Vagina (tissue), 2 donors: Measurements from ENCODE around the gene UBE2V1.

ENCODE experiments used
- POLR2A ChIP-seq, 2 donors: fragments of 450-650 bp; IDR thresholded peaks; one replicate each; pipeline ENCODE4 v1.6.1; 2017; ENCODE audit warnings: antibody characterized with exemption in 2 of 2, mild to moderate bottlenecking in 2 of 2, moderate library complexity in 2 of 2
- POLR2AphosphoS5 ChIP-seq, 2 donors: sonication (generic); formaldehyde crosslinking; IDR thresholded peaks; one replicate each; pipeline ENCODE4 v1.9.0; 2017; ENCODE audit warnings: antibody characterized with exemption in 2 of 2, mild to moderate bottlenecking in 2 of 2, low read depth in 1 of 2; ENCODE audit not compliant: insufficient read depth in 1 of 2
- TF ChIP-seq, protein P1 (sequence below), 3 experiments: fragments of 450-650 bp in 2 of 3; fragments of 200-600 bp in 1 of 3; sonication (generic) in 1 of 3; IDR thresholded peaks; one replicate each; pipeline ENCODE4 v1.5.1; 2017 to 2019; ENCODE audit warnings: antibody characterized with exemption in 3 of 3, mild to moderate bottlenecking in 2 of 3, moderate library complexity in 2 of 3

DNA sequence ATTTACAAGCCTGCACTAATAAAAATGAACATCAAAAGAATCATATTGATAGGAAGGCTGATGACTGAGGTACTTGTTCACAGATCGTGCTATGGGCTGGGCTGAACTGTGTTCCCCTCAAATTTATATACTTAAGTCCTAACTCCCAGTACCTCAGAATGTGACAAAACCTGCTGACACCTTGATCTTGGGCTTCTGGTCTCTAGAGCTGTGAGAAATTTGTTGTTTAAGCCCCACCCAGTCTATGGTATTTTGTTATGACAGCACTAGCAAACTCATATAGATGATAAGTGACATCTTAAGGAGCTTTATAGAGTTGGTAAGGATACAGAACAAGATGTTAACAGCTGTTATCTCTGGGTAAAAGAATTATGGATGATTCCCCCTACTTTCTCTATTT is 13.8 kb downstream of the UBE2V1 start:
- TF ChIP-seq, protein P1, sequence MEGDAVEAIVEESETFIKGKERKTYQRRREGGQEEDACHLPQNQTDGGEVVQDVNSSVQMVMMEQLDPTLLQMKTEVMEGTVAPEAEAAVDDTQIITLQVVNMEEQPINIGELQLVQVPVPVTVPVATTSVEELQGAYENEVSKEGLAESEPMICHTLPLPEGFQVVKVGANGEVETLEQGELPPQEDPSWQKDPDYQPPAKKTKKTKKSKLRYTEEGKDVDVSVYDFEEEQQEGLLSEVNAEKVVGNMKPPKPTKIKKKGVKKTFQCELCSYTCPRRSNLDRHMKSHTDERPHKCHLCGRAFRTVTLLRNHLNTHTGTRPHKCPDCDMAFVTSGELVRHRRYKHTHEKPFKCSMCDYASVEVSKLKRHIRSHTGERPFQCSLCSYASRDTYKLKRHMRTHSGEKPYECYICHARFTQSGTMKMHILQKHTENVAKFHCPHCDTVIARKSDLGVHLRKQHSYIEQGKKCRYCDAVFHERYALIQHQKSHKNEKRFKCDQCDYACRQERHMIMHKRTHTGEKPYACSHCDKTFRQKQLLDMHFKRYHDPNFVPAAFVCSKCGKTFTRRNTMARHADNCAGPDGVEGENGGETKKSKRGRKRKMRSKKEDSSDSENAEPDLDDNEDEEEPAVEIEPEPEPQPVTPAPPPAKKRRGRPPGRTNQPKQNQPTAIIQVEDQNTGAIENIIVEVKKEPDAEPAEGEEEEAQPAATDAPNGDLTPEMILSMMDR (IDR thresholded peaks at IDR 0.05), result no peak
- no peak for TF ChIP-seq POLR2AphosphoS5 (IDR thresholded peaks at IDR 0.05; ENCODE audit: insufficient read depth in 1 of 2, low read depth in 1 of 2)
- no peak for TF ChIP-seq POLR2A (IDR thresholded peaks at IDR 0.05)
